DND-41 (cell line): Measurements from ENCODE around the gene NPSR1.

Source experiments
- ATAC-seq: fragments of 200-7000 bp; cut with Tn5 transposase; 3 replicates; pipeline ENCODE4 v1.9.1; 2021; ENCODE audit warnings: low read depth; ENCODE audit not compliant: insufficient read depth
- DNase-seq: peaks from one replicate; pipeline ENCODE4 v3.0.0-alpha.2; 2020
- H2AFZ ChIP-seq: 2 replicates; pipeline ENCODE4 v1.6.0; 2012; ENCODE audit warnings: low read depth, low read length
- H3K27ac ChIP-seq: 2 replicates; pipeline ENCODE4 v1.5.1; 2012; ENCODE audit warnings: low read length, inconsistent platforms
- H3K27me3 ChIP-seq: fragments of 200-600 bp; sonication (generic); 2 replicates; pipeline ENCODE4 v1.6.0; 2012; ENCODE audit warnings: low read length, mild to moderate bottlenecking, inconsistent platforms; ENCODE audit not compliant: insufficient read depth, poor library complexity
- H3K36me3 ChIP-seq: 2 replicates; pipeline ENCODE4 v1.5.1; 2012; ENCODE audit warnings: low read length, inconsistent platforms; ENCODE audit not compliant: insufficient read depth
- H3K4me1 ChIP-seq: 2 replicates; pipeline ENCODE4 v1.5.1; 2012; ENCODE audit warnings: mild to moderate bottlenecking, low read length; ENCODE audit not compliant: insufficient read depth
- H3K4me2 ChIP-seq: 2 replicates; pipeline ENCODE4 v1.6.0; 2012; ENCODE audit warnings: mild to moderate bottlenecking, moderate library complexity, low read length, inconsistent platforms; ENCODE audit not compliant: insufficient read depth
- H3K4me3 ChIP-seq, 2 experiments: fragments of 200-600 bp in 1 of 2; shearing (Covaris generic) in 1 of 2; 2 replicates each; pipeline ENCODE4 v1.5.1; 2012 to 2016; ENCODE audit warnings: inconsistent platforms in 2 of 2, low read length in 2 of 2, mild to moderate bottlenecking in 2 of 2, low read depth in 1 of 2, moderate library complexity in 1 of 2
- H3K79me2 ChIP-seq: 2 replicates; pipeline ENCODE4 v1.6.0; 2012; ENCODE audit warnings: low read length, inconsistent platforms; ENCODE audit not compliant: insufficient read depth
- H3K9ac ChIP-seq: 2 replicates; pipeline ENCODE4 v1.6.0; 2012; ENCODE audit warnings: low read depth, mild to moderate bottlenecking, inconsistent platforms, low read length, moderate library complexity
- H3K9me3 ChIP-seq: 2 replicates; pipeline ENCODE4 v1.5.1; 2012; ENCODE audit warnings: low read length, moderate library complexity, mild to moderate bottlenecking, inconsistent platforms; ENCODE audit not compliant: insufficient read depth, severe bottlenecking
- H4K20me1 ChIP-seq: 2 replicates; pipeline ENCODE4 v1.6.0; 2012; ENCODE audit warnings: low read length; ENCODE audit not compliant: insufficient read depth
- EZH2 ChIP-seq: IDR thresholded peaks from 3 replicates; pipeline ENCODE4 v1.6.1; 2012; ENCODE audit warnings: borderline replicate concordance, low read depth, mild to moderate bottlenecking, moderate library complexity, low read length, inconsistent platforms; ENCODE audit not compliant: severe bottlenecking
- TF ChIP-seq, protein P1 (sequence below): IDR thresholded peaks from 2 replicates; pipeline ENCODE4 v1.5.1; 2012; ENCODE audit warnings: borderline replicate concordance, low read length, moderate library complexity, mild to moderate bottlenecking; ENCODE audit not compliant: poor library complexity, severe bottlenecking; ENCODE audit errors: extremely low read depth

The NPSR1 gene

DNA sequence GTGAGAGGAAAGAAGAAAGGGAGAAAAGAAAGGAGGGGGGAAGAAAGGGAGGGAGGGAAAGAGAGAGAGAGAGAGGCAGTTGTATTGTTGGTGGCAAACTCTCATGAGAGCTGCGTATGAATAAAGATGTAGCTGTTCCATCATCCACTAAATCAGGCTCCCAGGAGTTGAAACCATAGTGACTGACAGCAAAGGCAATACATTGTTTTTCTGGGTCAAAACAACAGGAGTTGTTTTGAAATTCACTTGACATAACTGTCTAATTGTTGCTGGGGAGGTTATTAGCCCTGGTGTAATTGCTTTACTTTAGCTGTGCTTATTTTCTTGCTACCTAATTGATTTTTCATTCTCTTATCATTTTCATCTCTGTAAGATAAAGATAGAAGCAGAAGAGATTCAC lies 173.4 kb downstream of the NPSR1 start:
- Histone ChIP-seq H3K79me2 (no peaks in the 10 kb centered on the region), H3K27ac (no peak overlapping the region), H3K4me3 (no peak overlapping the region), H3K4me1 (no peaks in the 10 kb centered on the region), H3K27me3 (peaks cover 5% of the 10 kb centered on the region), H4K20me1 (no peaks in the 10 kb centered on the region), H3K4me2 (no peak overlapping the region), H3K36me3 (no peaks in the 10 kb centered on the region), H2AFZ (no peak overlapping the region), H3K9ac (no peak overlapping the region), H3K9me3 (no peaks in the 10 kb centered on the region)
- ATAC-seq (no peak), DNase-seq (no peak)
- TF ChIP-seq EZH2, result no peak
- TF ChIP-seq, protein P1, sequence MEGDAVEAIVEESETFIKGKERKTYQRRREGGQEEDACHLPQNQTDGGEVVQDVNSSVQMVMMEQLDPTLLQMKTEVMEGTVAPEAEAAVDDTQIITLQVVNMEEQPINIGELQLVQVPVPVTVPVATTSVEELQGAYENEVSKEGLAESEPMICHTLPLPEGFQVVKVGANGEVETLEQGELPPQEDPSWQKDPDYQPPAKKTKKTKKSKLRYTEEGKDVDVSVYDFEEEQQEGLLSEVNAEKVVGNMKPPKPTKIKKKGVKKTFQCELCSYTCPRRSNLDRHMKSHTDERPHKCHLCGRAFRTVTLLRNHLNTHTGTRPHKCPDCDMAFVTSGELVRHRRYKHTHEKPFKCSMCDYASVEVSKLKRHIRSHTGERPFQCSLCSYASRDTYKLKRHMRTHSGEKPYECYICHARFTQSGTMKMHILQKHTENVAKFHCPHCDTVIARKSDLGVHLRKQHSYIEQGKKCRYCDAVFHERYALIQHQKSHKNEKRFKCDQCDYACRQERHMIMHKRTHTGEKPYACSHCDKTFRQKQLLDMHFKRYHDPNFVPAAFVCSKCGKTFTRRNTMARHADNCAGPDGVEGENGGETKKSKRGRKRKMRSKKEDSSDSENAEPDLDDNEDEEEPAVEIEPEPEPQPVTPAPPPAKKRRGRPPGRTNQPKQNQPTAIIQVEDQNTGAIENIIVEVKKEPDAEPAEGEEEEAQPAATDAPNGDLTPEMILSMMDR, result no peak

DNA sequence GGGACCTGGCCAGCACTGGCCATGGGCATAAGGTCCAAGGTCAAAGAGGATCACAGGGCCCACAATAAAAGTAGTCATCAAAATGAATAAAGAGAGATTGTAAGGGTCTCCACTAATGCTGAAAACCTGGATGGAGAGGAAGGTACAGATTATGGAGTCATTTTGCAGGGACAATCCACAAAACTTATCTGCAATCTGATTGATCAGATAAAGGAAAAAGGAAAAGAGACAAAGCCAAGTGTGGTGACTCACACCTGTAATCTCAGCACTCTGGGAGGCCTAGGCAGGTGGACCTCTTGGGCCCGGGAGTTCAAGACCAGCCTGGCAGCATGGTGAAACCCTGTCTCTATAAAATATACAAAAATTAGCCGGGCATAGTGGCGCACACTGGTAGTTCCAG lies 174.0 kb downstream of the NPSR1 start:
- H2AFZ ChIP-seq, result no peak overlapping the region
- H3K27ac ChIP-seq, result no peak overlapping the region
- ATAC-seq (no peak), DNase-seq (no peak)
- no peaks in the 10 kb centered on the region for H4K20me1 ChIP-seq
- H3K9me3 ChIP-seq, result no peaks in the 10 kb centered on the region
- peaks cover 5% of the 10 kb centered on the region for H3K27me3 ChIP-seq
- H3K4me1 ChIP-seq, result no peaks in the 10 kb centered on the region
- no peak overlapping the region for H3K4me2 ChIP-seq
- no peak overlapping the region for H3K4me3 ChIP-seq
- TF ChIP-seq, protein P1, result no peak
- H3K36me3 ChIP-seq, result no peaks in the 10 kb centered on the region
- no peak overlapping the region for H3K9ac ChIP-seq
- H3K79me2 ChIP-seq, result no peaks in the 10 kb centered on the region

DNA sequence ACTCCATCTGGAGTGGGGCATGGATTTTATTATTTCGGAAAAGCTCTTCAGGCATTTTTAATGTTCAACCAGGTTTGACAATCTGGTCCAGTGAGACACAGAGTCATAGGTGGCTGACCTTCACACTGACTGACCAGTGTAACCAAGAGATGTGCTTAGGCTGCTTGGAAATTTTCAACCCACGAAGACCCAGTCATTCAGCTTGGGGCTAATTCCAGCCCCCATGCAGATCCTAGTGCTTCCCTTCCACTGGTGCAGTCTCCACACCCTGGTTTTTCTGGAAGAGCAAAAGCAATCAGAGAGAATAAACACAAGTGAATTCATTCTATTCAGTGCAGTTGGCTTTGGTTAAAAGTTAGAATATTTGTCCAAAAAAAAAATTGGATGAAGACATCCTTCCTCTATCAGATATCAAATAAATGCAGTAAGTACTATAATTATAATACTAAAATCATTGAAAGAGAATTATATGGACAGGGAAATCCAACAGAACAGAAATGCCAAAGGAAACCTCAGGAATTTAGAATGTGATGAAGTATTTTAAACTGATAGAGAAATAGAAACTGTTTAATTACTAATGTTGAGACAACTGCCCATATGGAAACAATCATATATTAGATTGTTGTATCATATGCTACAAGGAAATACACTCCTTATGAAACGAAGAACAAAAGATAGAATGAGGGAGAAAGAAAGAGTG lies 178.0 kb downstream of the NPSR1 start:
- Histone ChIP-seq H3K4me2 (no peak overlapping the region), H3K27ac (no peak overlapping the region)
- TF ChIP-seq EZH2, result no peak
- TF ChIP-seq, protein P1, result no peak

More for the DNA sequence above, 178.0 kb downstream of the NPSR1 start:
- H3K9me3 ChIP-seq, result no peaks in the 10 kb centered on the region
- H3K9ac ChIP-seq, result no peak overlapping the region
- no peak for ATAC-seq
- no peaks in the 10 kb centered on the region for H3K36me3 ChIP-seq
- no peak overlapping the region for H3K4me3 ChIP-seq
- H3K27me3 ChIP-seq, result no peaks in the 10 kb centered on the region
- DNase-seq, result no peak
- no peaks in the 10 kb centered on the region; the same call in 1 of the 2 replicates for H3K4me1 ChIP-seq
- no peaks in the 10 kb centered on the region for H4K20me1 ChIP-seq
- H2AFZ ChIP-seq, result no peak overlapping the region
- no peaks in the 10 kb centered on the region for H3K79me2 ChIP-seq
